Left ventricle myocardium inferior (tissue), 1 donor: ENCODE results near the gene CHAD. TPM values are rescaled to one million over a fixed set of nuclear protein-coding genes. Genes with fewer than 3 reads are reported as not detected.

Source experiments
- DNase-seq: peaks from one replicate; pipeline ENCODE4 v3.0.0-alpha.2; 2020
- H3K27ac ChIP-seq: fragments of 200-600 bp; replicated peaks from 2 replicates; pipeline ENCODE4 v1.8.0; 2021
- H3K27me3 ChIP-seq: fragments of 200-600 bp; 2 replicates; pipeline ENCODE4 v1.8.0; 2021; ENCODE audit warnings: low read depth
- H3K36me3 ChIP-seq: fragments of 200-600 bp; 2 replicates; pipeline ENCODE4 v1.8.0; 2021
- H3K4me1 ChIP-seq: fragments of 200-600 bp; 2 replicates; pipeline ENCODE4 v1.8.0; 2021
- H3K4me3 ChIP-seq: fragments of 200-600 bp; 2 replicates; pipeline ENCODE4 v1.8.0; 2021; ENCODE audit warnings: mild to moderate bottlenecking, moderate library complexity
- H3K9me3 ChIP-seq: fragments of 200-600 bp; replicated peaks from 2 replicates; pipeline ENCODE4 v1.8.0; 2021
- CTCF ChIP-seq: fragments of 200-600 bp; IDR thresholded peaks from 2 replicates; pipeline ENCODE4 v1.8.0; 2021; ENCODE audit warnings: antibody characterized with exemption, mild to moderate bottlenecking, borderline replicate concordance
- intact Hi-C: fragments of 100-400 bp; cut with micrococcal nuclease; formaldehyde crosslinking; loops from one replicate; pipeline ENCODE4 v1.11.0; 2022
- total RNA-seq: library from RNA; stranded (reverse); fragmentation: NEBNext Ultra II Directional; extraction: Animal tissue kit (Norgen Biotek cat#: 25700); gene quantifications from one replicate; pipeline ENCODE4 v1.2.1, GENCODE V29; 2021
- donor health status: DM: no; HTN: yes; CAD: no; lungs with severe emphysema.

CHAD gene
- total RNA-seq, 1 donor from 2014 or later, result not detected

- H3K27me3 ChIP-seq, result no peaks in the 10 kb centered on the region
- intact Hi-C loops, result no loop called here
- H3K27ac ChIP-seq, result no peak overlapping the region
- no peak for DNase-seq
- no peak for TF ChIP-seq CTCF
- no peaks in the 10 kb centered on the region for H3K36me3 ChIP-seq
- peaks cover 43% of the 10 kb centered on the region for H3K4me1 ChIP-seq
- H3K4me3 ChIP-seq, result no peak overlapping the region
- no peaks in the 10 kb centered on the region for H3K9me3 ChIP-seq
These were observed 45.7 kb upstream of the CHAD start for GRCh38 chr17:50514388-50514787.

- no peaks in the 10 kb centered on the region for H3K36me3 ChIP-seq
- H3K4me1 ChIP-seq, result peaks cover 51% of the 10 kb centered on the region
- intact Hi-C loops, result no loop called here
- no peak for DNase-seq
- no peak overlapping the region for H3K4me3 ChIP-seq
- TF ChIP-seq CTCF, result no peak
- H3K9me3 ChIP-seq, result no peaks in the 10 kb centered on the region
- H3K27ac ChIP-seq, result no peak overlapping the region
- H3K27me3 ChIP-seq, result no peaks in the 10 kb centered on the region
These were observed 44.8 kb upstream of the CHAD start for GRCh38 chr17:50513495-50513894.

GRCh38 chr17:50511058-50511457, 42.4 kb upstream of the CHAD start:
- Histone ChIP-seq H3K36me3 (no peaks in the 10 kb centered on the region), H3K27ac (peak overlapping the region; percentile 29), H3K4me3 (no peak overlapping the region), H3K27me3 (no peaks in the 10 kb centered on the region), H3K9me3 (no peaks in the 10 kb centered on the region), H3K4me1 (peaks cover 46% of the 10 kb centered on the region)
- intact Hi-C loops, result no loop called here
- no peak for DNase-seq
- no peak for TF ChIP-seq CTCF

- intact Hi-C loops, result no loop called here
- Histone ChIP-seq H3K9me3 (no peaks in the 10 kb centered on the region), H3K36me3 (no peaks in the 10 kb centered on the region), H3K27me3 (no peaks in the 10 kb centered on the region), H3K27ac (peak overlapping the region; percentile 78), H3K4me1 (peaks cover 29% of the 10 kb centered on the region), H3K4me3 (peak overlapping the region; percentile 76)
- TF ChIP-seq CTCF, result no peak
- no peak for DNase-seq
These were observed 40.1 kb upstream of the CHAD start for GRCh38 chr17:50508573-50509460.

GRCh38 chr17:50507871-50508572, 39.3 kb upstream of the CHAD start, which contains the start of gene MYCBPAP:
Gene MYCBPAP, plus strand, starts transcription at chr17:50508439. Its CDS starts 236 bp downstream, at chr17:50508675.
- H3K36me3 ChIP-seq, result no peaks in the 10 kb centered on the region
- H3K4me3 ChIP-seq, result peak within 1 kb of the TSS; percentile 76
- peak; percentile 86 for DNase-seq
- TF ChIP-seq CTCF, result peak; percentile 27
- H3K27ac ChIP-seq, result peak within 1 kb of the TSS; percentile 78
- H3K27me3 ChIP-seq, result no peaks in the 10 kb centered on the region
- intact Hi-C loops, result no loop called here
- no peaks in the 10 kb centered on the region for H3K9me3 ChIP-seq
- H3K4me1 ChIP-seq, result peaks cover 29% of the 10 kb centered on the region
